HG03095 (cell line): ENCODE data around the gene C1RL.

Experiments
- ATAC-seq: cut with Tn5 transposase; IDR thresholded peaks from one replicate; pipeline ENCODE4 v1.9.1; 2021; ENCODE audit warnings: moderate library complexity; ENCODE audit not compliant: unreplicated experiment

C1RL gene

DNA sequence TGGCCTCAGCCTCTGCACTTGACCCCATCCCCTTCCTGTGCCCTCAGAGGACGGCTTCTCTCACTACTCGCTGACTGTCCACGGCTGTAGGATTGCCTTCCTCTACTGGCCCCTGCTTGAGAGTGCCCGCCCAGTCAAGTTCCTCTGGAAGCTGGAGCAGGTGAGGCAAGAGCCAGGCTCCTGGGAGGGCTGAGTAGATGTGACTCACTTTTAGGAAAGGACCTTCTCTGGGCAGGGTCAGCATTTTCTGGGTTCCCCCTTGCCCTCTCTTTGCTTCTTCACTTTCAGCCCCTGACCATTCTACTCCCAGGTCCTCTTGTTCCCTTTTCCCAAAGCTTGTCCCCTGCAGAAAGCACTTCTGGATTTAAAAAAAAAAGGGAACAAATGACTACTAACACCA lies 28.9 kb upstream of the C1RL start:
- no peak for ATAC-seq

DNA sequence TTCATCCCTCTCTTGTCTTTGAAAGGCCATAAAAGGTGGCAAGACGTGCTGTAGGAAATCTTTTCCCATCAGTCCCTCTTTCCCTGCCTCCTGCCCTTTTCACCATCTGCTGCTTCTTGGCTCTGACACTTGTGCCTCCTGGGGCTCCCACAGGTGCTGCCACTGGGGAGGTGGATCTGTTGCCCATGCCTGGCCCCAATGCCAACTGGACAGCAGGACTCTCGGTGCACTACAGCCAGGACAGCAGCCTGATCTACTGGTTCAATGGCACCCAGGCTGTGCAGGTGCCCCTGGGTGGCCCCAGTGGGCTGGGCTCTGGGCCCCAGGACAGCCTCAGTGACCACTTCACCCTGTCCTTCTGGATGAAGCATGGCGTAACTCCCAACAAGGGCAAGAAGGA lies 27.7 kb upstream of the C1RL start:
- no peak for ATAC-seq

DNA sequence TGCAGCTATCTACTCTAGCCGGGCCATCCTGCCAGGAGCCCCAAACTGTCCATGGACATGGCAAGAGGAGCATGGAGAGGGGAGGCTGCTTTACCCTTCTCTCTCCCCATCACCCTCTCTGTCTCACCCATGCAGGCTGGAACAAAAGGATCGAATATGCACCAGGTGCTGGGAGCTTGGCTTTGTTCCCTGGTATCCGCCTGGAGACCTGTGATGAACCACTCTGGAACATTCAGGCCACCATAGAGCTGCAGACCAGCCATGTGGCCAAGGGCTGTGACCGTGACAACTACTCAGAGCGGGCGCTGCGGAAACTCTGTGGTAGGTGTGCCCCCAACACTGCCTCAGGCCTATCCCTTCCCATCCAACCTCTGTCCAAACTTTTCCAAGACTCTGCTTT lies 27.1 kb upstream of the C1RL start:
- ATAC-seq = no peak

DNA sequence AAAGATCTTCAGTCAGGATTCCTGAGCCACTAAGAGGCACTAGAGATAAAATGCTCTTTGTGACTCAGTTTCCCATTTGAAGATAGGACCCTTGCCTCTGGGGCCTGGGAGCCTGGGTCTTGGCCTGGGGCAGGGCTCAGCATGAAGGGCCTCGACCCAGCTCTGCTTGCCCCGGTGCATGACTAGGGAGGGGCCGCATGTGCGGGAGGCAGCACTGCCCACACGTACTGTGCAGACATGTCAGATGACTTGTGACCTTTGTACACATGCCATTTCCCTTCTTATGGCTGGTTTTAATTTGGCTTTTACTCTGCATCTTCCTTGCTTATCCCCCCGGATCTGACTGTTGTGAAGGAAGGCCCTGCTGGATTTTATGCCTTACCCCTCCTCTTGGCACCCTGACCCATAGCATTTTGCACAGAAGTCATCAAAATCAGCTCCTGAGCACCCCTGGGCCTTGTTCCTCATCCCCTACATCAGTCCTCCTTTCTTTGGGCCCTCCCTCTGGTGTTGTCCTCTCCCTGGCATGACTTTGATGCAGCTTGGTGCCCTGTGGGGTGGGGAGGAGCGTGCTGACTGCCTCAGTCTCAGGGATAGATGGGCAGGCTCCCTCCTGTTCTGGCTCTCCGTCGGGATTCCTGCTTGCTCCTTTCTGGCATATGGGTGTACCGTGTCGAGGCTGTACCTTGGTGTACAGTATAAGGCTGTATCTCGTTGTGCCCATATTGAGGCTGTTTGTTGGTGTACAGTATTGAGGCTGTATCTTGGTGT lies 25.6 kb upstream of the C1RL start:
- no peak for ATAC-seq

DNA sequence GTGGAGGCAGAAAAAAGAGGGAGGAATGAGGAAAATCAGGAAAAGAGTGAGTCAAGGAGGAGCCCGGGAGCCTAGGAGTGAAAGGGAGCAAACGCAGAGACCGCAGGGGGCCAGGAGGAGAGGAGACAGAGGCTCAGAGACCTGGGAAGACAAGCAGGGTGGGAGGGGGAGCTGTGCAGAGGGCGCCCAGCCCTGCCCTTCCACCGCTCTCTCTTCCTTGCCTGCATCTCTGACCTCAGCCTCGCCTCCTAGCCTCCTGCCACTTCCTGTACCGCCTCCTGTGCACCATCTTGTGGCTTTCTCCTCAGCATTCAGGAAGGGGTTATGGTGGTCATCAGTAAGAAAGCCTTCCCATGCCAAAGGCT lies 22.5 kb upstream of the C1RL start:
- no peak for ATAC-seq

DNA sequence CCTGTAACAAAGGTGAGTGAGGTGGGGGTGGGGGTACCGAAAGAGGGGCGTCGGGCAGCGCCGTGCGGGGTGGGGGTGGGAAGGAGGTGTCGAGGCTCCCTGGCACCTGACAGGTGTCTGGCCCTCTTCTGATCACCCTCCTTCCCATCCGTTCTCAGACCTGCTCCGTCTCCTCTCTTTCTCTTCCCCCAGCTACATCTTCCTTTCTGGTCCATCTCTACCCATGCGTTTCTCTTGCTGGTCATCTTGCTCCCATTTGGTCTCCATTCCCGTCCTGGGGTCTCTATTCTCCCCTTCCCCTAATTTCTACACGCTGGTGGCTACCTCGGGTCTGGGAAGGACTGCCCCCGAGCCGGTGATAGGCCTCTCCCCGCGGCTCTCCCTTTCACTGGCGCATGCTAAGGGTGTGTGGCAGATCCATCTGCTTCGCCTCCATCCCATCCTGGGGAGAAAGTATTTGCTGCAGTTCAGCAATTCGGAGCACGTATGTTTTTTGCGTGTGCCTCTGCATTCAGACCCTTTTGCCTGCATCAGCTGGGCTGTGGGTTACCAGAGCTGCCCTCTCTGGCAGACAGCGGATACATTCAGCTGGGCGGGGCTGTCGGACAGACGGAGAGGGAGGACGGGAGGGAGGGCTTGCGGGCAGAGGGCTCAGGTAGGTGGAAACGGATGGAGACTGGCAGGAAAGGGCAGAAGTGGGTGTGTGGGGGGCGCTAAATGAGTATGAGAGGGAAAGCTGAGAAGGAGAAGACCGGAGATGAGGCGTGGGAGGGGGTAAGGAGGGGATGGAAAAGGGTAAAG lies 21.9 kb upstream of the C1RL start:
- no peak for ATAC-seq

DNA sequence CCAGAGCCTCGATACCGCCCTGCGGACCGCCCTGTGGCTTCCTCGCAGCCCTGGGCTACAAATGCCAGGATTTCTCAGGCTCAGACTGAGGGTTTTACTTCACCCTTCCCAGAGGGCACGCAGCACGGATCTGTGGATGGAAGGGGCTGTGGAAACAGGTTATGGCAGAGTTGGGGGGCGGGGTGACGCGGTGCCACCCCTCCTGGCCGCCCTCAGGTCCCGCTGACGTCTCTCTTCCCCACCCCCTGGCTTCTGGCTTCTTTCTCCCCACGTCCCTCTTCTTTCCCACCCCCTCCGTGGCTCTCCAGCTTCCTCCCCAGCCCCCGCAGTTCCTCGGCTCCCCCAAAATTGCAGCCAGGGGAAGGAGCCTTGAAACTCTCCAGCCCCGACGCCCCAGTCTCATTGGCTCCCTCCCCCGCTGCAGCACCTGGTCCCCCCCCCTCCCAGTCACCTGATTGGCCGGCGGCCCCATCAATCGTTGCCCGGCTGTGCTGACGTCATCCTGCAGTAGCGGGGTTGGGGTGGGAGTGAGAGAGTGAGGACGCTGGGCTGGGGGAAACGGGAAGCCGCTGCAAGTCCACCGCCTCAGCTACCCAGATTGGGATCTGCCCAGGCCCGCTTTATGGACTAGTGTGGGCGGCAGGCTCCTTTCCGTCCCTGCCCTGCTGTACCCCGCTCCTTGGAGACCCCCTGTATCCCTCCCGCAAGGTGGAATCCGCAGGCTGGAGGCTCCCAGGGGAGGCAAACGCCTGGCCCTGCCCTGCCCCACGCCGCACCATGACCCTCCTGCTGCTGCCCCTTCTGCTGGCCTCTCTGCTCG lies 21.1 kb upstream of the C1RL start, which contains the start of gene CLSTN3:
Gene CLSTN3 (plus strand): TSS at position 500 of the 820 bp plus-strand sequence. CDS start 278 bp downstream, at position 778.
- ATAC-seq = peak; percentile 52

DNA sequence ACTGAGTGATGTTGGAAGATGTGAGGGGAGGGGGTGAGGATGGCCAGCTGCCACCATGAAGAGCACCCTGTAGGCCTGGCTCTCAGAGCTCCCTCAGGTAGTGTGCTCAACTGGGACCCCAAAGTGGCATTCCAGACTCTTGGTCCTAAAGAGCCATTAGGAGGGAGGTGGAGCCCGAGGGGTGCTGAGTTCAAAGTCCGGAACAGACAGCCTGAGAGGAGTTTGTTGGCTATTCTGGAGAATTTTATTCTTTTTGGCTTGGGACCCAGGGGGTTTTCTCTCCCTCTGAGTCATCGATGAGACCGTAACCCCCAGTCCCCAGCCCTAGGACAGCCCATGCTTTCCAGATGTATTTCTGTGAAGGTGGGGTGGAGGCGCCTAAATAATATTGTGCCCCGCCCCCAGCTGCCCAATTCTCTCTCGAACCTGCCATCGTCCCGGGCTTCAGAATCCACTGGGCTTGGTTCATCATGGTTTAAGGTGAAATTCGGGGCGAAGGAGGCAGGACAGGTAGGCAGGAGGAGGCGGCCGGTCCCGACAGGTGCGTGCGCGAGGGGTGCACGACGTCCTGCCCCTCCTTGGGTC lies 20.4 kb upstream of the C1RL start:
- peak; percentile 12 for ATAC-seq

DNA sequence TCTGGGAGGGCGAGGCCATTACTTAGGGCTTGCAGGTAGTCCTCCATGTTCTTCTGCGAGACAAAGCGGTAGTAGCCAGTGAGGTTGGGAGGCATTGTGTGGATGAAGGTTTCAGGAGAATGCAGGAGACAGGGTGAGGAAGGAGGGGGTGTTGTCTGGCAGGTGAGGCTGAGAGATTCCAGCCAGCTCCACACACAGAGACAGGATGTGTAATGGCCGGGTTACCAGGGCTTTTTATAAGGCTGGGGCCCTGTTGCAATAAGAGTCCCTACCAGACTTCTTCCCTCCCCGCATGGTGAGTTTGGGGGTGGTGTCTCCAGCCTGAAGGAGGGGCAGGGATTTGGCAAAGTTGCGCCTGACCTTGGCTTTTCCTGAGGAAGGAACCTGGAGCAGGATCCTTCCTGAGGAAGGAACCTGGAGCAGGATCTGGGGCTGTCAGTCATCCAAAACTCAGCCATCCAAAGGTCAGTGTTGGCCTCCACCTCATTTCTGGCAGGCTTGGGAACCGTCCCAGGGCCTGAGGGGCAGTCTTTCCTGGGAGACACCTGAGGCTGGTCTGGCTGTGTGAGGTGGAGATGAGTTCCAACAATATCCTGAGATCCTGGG lies 19.8 kb upstream of the C1RL start, which contains the start of gene RBP5:
Gene RBP5 (minus strand): TSS at position 209 of the 606 bp plus-strand sequence. CDS start 114 bp downstream, at position 95.
- ATAC-seq = no peak

DNA sequence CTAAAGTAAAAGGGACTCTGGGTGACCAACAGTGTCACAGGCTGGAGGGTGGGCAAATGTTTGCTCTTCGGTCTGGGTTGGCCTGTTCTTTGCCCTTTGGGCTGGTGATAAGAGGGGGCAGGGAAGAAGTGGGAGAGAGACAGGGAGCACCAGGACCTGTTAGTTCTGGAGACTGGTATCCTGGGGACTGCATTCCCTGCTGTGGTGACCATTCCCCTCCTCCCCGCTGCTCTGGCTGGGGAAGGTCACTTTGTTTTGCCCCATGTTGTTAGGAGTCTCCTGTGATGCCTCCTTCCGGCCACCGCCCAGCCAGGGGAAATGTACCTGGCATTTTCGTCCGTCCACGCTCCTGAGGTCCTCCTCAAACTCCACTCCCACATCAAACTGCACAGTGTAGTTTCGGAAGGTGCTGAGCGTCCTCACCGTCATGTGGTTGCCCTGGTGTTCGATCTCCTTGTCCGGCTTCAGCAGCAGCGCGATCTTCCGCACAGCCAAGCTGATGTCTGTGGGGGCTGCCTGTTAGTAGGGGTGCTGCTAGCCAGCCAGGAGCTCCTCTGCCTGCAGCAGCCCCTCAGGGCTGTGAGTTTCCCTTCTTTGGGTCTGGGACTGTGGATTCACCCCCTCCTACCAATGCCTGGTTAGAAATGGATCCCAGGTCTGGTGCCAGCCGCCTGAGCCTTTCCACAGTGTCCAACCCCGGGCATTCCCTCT lies 19.1 kb upstream of the C1RL start:
- ATAC-seq = no peak

DNA sequence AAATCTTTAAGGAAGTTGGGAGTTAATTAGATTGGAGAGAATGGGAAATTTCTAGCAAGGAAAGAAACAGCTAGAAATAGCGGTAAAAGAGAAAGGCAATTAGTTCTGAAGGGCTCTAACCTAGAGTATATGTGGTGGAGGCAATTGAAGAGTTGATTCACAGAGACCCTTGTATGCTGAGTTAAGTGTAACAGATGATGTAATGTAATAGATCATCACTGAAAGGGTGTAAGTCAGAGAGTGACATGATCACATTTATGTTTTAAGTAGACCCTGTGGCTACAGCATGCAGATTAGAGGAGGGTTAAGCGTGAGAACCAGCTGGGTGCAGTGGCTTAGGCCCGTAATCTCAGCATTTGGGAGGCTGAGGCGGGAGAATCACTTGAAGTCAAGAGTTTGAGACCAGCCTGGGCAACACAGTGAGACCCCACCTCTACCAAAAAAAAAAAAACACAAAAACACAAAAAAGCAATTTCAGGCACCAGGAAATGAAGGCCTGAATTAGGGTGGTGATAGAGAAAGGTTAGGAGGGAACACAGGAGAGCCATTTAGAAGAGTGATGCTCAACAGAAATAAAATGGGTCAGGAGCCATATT lies 16.7 kb upstream of the C1RL start:
- ATAC-seq = no peak

DNA sequence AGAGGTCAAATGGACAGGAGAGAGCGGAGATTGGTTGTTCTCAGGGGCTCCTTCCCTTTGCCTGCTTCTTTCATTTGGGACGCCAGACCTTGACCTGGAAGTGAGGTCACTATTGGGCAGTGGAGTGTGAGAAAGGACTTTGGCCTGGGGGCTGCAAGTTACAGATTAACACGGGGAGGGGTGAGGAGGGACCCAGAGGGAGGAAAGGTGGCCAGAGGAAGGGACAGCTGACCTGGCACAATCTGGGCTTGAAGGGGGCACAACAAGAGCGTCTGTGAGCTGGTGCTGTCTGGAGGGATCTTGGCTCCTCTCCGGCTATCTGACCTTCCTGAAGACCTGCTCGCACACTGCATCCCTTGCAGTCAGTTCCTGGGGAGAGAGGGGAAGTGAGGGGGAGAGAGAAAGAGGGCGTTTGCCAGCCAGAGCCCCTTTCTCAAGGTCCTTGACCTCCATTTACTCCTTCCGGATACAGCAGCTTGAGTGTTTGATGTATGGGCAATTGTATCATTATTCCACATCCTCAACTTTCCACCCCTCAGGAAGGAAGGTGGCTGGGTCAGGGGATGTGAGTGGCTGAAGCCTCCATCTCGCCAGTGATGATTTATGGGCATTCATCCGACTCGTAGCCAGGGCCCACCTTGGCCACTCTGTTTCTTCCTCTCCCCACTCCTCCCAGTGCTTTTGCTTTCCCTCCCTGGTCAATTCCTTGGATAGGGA lies 14.9 kb upstream of the C1RL start:
- ATAC-seq = no peak

DNA sequence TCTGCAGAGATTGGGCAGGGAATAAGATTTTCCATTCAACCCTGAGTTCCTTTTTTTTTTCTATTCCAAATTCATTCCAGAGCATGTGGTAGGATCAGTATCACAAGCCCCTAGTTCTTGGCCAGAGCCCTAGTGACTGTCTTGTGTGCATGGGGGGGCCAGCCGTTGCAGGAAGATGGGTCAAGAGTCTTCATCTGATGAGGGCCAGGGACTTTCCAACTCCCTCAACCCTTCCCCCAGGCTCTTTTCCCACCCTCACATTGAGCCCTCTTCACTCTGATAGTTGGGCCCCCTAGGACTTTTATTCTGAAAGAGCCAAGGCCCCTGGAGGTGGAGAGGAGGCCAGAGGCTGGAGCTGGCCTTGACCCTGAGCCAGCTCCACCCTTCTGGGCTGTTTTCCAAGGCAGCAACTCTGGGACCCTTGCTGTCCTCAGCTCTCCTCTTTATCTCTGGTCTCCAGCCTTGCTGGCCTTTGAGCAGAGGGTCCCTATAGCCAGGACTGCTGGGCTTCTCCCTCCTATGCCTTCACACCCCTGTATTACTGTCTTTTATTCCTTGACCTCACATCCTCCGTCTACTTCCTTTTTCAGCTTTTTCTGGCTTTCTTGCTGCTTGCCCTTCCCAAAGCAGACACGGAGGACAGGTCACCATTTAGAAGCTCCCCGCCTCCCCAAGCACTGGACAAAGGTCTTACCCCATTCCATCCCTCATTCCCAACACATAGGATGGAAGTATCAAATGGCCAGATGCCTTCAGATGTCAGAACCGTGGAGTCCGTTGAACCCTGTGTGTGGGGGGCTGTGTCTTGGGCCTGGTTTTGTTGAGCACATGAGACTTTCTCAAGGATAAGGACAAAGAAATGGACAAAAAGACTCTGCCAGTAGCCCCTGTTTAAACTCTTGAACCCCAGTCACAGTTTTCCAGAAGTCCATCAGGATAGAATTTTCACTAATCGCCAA lies 14.1 kb upstream of the C1RL start:
- no peak for ATAC-seq

DNA sequence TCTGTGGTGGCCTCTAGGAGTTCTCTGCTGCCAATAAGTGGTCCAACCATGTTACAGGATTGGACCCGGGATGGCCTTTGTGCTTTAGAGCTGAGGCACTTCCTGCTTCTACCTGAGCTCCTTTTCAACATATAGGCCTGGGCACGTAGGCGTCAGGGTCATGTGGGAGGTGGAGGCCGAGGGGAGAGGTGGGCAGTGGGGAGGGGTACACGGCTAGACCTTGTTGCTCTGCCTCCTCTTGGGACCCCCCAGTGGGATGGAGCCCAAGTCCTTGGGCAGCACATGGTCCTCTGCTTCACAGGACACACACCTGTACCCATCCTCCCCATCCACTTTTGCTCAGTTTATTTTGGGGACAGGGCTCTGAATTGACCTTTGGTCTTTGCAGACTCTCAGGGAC lies 12.3 kb upstream of the C1RL start:
- no peak for ATAC-seq

DNA sequence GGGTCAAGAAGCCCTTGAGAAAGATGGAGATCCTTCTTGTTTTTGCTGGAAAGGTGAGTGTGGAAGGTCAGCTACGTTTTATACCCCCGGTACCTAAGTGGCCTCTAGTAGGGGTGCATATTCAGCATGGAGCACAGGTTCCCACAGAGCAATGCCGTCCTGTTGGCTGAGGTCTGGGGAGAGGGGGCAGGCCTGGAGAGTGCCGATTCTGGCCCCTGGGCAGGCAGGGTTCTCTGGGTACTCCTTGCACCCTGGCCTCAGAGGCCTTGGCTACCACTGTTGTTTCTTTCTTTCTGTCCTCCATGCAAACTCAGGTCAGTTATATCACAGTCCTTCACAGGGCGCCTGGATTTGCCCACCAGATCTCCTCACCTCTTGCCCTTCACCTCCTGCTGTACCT lies 11.2 kb upstream of the C1RL start:
- no peak for ATAC-seq

DNA sequence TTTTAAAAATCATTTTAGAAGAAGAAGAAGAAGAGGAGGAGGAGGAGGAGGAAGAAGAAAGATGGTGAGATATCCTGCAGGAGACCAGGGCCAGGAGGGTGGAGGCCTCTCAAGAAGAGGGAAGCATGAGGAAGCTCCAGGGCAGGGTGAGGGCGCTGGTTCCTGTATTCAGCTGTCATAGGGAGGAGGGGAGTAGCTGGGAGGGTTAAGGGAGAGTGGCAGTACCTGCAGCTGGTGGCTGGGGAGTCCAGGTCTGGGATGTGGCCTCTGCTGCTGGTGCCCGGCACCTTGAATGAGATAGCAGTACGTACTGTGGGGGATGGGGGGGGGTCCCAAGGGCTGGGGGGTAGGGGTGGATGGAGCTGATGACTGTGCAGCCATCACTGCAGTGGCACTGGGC lies 9.9 kb upstream of the C1RL start:
- no peak for ATAC-seq

DNA sequence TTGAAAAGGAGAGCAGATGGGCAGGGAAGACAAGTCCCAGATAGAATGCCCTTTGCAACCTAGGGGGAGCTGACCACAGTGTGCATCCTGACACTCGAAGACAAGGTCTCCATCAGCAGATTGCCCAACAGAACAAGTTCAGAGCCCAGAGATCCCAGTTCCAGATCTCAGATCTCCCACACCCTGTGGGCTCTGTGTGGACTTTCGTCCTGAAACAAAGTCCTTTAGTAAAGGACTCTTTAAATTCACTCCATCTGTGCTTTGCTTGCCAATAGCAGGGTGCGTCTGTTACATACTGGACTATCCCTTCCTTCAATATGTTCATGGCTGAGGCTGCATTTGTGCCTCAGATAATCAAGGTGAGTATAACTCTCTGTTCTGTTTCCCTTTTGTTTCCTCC lies 8.7 kb upstream of the C1RL start:
- ATAC-seq = no peak

DNA sequence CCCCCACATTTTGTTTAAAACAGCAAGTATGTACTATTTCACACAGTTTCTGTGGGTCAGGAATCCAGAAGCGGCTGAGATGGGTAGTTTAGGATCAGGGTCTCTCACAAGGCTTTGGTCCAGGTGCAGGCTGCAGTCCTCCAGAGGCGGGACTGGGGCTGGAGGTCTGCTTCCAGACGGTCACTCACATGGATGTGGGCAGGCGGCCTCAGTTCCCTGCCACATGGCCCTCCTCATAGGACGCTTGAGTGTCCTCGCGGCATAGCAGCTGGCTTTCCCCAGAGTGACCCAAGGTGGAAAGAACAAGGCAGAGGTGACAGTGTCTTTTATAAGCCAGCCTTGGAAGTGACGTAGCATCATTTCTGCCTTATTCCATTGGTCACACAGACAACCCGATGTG lies 7.9 kb upstream of the C1RL start:
- ATAC-seq = no peak
